GM19463 (cell line): ENCODE results near the gene POU3F4.
A peak's percentile ranks its signal among the peaks of the same experiment; 100 is the strongest.

ENCODE experiments used
- ATAC-seq: cut with Tn5 transposase; IDR thresholded peaks from one replicate; pipeline ENCODE4 v1.9.1; 2021; ENCODE audit warnings: mild to moderate bottlenecking, moderate library complexity; ENCODE audit not compliant: unreplicated experiment

Gene POU3F4

GRCh38 chrX:83508006-83508405, at the start of gene POU3F4:
Gene POU3F4, plus strand, starts transcription at chrX:83508290. Its CDS starts 35 bp downstream, at chrX:83508325.
- ATAC-seq, result peak; percentile 72

- peak; percentile 91 for ATAC-seq
Measured at GRCh38 chrX:83469551-83469950, 38.5 kb upstream of the POU3F4 start.

DNA sequence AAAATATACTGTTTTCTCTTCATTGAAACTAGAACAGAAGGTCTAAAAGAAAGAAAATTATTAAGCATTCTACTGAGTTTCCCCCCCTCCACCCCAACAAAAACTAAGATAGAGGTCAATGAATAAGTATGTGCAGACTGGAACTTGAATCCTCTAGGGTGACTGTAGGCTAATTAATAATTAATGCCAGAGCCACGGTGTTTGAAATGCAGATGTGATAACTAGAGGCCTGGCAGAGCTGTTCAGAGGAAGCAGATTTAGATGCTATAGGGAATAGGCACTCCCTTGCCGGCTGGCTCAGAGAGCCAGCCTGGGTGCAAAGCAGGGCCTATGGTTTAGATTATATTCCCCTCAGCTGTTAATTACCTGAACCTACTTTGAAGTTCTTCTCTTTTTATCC, 12.2 kb upstream of the POU3F4 start:
- ATAC-seq, result peak; percentile 78

DNA sequence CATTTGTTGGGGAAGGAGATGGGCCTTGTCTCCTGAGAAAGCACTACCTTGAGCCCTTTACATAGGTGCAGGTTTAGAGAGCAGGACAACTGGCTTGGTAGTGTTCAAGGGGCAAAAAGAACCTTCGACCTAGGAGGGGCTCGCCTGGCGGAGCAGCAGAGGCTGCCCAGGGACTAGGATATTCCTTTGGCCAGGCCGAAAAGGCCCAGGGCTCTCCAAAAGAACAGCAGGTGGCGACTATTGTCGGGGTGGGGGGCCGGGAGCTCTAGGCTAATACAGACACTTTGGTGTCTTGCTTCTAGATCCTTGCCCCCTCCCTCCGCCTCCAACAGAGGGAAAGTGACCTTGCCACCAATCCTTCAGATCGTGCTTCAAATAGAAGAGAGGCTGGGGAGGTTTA, 7.1 kb upstream of the POU3F4 start:
- no peak for ATAC-seq

GRCh38 chrX:83501530-83501929, 6.6 kb upstream of the POU3F4 start:
- ATAC-seq, result no peak

DNA sequence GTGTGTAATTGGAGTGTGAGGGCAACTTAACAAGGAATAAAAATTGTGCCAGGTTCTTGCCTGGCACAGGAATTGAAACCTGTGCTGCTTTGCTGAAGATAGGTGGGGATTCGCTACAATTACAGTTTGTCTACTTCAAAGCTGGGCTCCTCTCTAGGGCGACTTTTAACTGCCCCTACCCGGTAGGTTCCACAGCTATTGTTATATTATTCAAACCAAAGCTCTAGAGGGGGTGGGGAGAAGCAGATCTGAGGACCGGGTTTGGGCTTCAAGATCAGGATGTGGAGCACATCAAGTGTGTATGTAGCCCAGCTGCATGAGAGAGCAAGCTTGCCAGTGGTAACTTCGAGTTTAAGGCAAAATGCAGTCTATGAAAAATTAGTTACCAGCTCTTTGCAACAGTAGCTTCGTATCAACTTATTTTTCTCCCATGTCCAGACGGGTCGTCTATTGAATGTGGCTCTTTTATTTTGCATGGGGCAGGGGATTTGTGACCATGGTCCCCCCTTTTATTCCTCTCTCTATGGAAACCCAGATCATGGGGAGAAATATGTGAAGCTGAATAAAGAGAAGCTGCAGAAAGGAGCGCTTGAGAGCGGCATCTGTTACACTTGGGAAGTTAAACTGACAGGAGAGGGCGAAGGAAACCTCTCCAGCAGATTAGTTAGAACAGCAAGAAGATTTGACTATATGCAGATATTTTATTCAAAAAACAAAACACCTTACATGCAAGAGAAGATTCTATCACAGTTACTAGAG, 3.2 kb upstream of the POU3F4 start:
- ATAC-seq, result no peak

GRCh38 chrX:83508526-83509253, 600 bp downstream of the POU3F4 start:
- no peak for ATAC-seq

- no peak for ATAC-seq
Measured at GRCh38 chrX:83509254-83509801, 1.2 kb downstream of the POU3F4 start.

DNA sequence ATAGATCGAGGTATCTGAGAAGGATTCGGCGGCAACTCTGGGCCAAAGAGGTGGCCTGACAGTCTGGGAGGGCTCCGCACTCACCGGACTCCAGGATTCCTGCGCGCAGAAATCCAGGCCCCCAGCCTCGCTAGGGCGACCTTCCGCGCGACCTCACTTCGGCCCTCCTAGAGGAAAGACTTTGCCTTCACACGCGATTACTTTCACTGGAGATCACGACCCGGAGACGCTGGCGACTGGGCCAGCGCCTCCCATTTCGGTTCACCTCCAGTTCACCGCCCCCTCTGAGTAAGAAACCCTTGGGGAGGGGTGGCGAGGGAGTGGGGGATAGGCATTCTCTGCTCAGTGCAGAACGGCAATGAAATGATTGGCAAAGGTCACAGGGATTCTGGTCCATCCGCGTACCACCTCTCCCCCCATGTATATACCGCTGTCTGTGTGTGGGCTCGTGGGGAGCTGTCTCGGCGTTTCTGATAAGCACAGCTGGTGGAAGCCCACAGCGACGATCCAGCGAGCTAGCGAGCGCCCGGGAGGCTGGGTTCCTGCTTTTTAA, 2.5 kb downstream of the POU3F4 start:
- ATAC-seq, result no peak

DNA sequence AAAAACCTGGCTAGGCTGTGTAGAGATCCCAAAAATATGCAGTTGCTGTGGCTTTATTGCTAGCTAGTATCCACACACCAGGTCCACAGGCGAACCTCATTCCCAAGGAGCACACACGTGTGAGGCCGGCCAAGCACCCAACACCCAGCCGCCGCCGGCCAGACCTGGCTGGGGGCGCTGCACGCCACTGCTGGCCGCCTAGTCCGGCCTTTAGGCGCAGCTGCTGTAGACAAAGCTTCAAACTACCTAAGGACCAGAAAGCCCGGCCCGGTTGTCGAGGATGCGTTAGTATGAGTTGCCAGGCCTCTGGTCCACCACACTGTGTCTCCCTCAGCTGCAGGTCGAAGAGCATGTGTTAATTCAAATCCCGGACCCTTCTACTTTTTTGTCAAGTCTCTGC, 3.1 kb downstream of the POU3F4 start:
- ATAC-seq, result peak; percentile 32

- ATAC-seq, result no peak
Measured at GRCh38 chrX:83512111-83512510, 4.0 kb downstream of the POU3F4 start.

DNA sequence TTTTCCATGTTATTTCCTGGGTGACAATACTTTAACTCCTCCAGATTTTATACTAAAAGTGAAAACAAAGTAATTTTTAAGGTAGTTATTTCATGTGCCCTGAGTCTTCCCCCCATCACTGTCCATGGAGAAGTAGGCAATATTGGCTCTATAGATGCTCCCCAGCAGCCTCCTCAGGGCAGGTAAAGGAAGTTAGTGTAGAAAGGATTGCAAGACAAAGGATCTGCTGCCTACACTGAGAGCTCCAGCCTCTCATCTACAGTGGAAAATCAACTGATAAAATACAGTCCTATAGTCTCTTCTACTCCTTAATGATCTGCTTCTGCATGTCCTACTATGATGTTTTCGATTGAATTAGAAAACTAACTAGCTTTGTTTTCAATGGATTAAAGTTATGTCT, 8.5 kb downstream of the POU3F4 start:
- ATAC-seq, result no peak

GRCh38 chrX:83521905-83522304, 13.8 kb downstream of the POU3F4 start:
- ATAC-seq, result no peak

DNA sequence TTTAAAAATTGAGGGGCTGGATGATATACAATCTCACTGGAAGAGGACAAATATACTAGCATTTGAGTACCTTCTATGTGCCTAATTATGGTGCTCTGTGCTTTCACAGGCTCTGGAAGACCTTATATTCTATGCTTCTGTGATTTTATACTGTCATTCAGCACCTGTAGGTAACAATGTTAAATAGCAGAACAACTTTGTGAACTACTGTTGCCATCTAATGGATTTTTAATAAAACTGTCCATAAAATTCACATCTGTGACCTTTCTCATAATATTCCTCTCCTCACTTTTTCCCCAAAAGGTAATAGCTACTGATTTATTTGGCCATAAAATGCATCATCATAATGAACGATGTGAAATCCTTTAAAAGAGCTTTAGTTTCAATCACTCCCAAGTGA, 21.9 kb downstream of the POU3F4 start:
- ATAC-seq, result no peak

- peak; percentile 83 for ATAC-seq
Measured at GRCh38 chrX:83535417-83536196, 27.5 kb downstream of the POU3F4 start.
